ENCODE data around the gene RASA2. TPM values are rescaled to one million over a fixed set of nuclear protein-coding genes. Genes with fewer than 3 reads are reported as not detected.

The RASA2 gene
- total and polyA plus RNA-seq, 2 experiments from 2014 or later = 16.6 to 28.6 TPM

GRCh38 chr3:141610939-141611338, 124.1 kb downstream of the RASA2 start:
- H3K27me3 ChIP-seq (ENCODE audit: insufficient read depth) = no peaks in the 10 kb centered on the region
- peaks cover 13% of the 10 kb centered on the region for H3K4me1 ChIP-seq (ENCODE audit: insufficient read depth)
- no peak overlapping the region for H3K4me3 ChIP-seq
- ATAC-seq (peak; percentile 46), DNase-seq (ENCODE audit: low spot score) (peak; percentile 50)
- Mint-ChIP-seq H3K36me3 (ENCODE audit: low read depth) (no peaks in the 10 kb centered on the region), H3K9me3 (no peaks in the 10 kb centered on the region), H3K27ac (peak overlapping the region; percentile 61), H3K4me3 (no peak overlapping the region), H3K27me3 (ENCODE audit: insufficient read depth, low read depth, poor library complexity) (no peaks in the 10 kb centered on the region), H3K4me1 (peaks cover 9% of the 10 kb centered on the region)
- TF ChIP-seq NANOG (IDR thresholded peaks at IDR 0.05; ENCODE audit: borderline replicate concordance) (peak; percentile 53; the same call in 1 of the 2 replicates), CTCF (conservative IDR thresholded peaks at IDR 0.05; ENCODE audit: low read depth in 2 of 2) (peak in 1 of 2 experiments; percentile 26; a peak in 2 of 4 replicates), ZNF331 (CRISPR knock-in tag; IDR thresholded peaks at IDR 0.05; ENCODE audit: low read depth) (no peak), EZH2 (IDR thresholded peaks at IDR 0.05; ENCODE audit: low read depth, unreplicated experiment) (no peak), JUNB (IDR thresholded peaks at IDR 0.05; ENCODE audit: unreplicated experiment) (no peak)
- no peaks in the 10 kb centered on the region for H3F3A ChIP-seq (replicated peaks; ENCODE audit: low read depth)
- H3K79me2 ChIP-seq (replicated peaks; ENCODE audit: insufficient read depth) = no peaks in the 10 kb centered on the region
- H2AFZ ChIP-seq = no peak overlapping the region
- peak overlapping the region; percentile 51 for H3K27ac ChIP-seq (ENCODE audit: low read depth)
- H3K36me3 ChIP-seq (ENCODE audit: insufficient read depth) = no peaks in the 10 kb centered on the region
- H4K20me1 ChIP-seq (replicated peaks; ENCODE audit: insufficient read depth) = no peaks in the 10 kb centered on the region
- no peaks in the 10 kb centered on the region for H3K9me2 ChIP-seq (ENCODE audit: insufficient read depth)
- H3K4me2 ChIP-seq = peak overlapping the region; percentile 58

- Mint-ChIP-seq H3K27me3 (ENCODE audit: insufficient read depth, low read depth, poor library complexity) (peaks cover 6% of the 10 kb centered on the region), H3K27ac (no peak overlapping the region)
- no peak for ATAC-seq
- TF ChIP-seq NANOG (IDR thresholded peaks at IDR 0.05; ENCODE audit: borderline replicate concordance) (no peak), ZNF114 (CRISPR knock-in tag; IDR thresholded peaks at IDR 0.05) (no peak), CTCF (conservative IDR thresholded peaks at IDR 0.05; ENCODE audit: low read depth in 2 of 2) (no peak), STAT1 (IDR thresholded peaks at IDR 0.05; ENCODE audit: unreplicated experiment) (no peak), EZH2 (IDR thresholded peaks at IDR 0.05; ENCODE audit: low read depth, unreplicated experiment) (no peak), ZNF331 (CRISPR knock-in tag; IDR thresholded peaks at IDR 0.05; ENCODE audit: low read depth) (no peak), POLR2AphosphoS5 (IDR thresholded peaks at IDR 0.05; ENCODE audit: low read depth) (no peak), CREB1 (CRISPR knock-in tag; IDR thresholded peaks at IDR 0.05; ENCODE audit: low read depth) (no peak), REST (IDR thresholded peaks at IDR 0.05; ENCODE audit: unreplicated experiment) (no peak), EZH2phosphoT487 (IDR thresholded peaks at IDR 0.05; ENCODE audit: unreplicated experiment) (no peak), JUNB (IDR thresholded peaks at IDR 0.05; ENCODE audit: unreplicated experiment) (no peak), ETS1 (IDR thresholded peaks at IDR 0.05) (no peak)
Observed at GRCh38 chr3:141618103-141618910, 131.5 kb downstream of the RASA2 start.

More at GRCh38 chr3:141618103-141618910, 131.5 kb downstream of the RASA2 start:
- H3K4me1 ChIP-seq (ENCODE audit: insufficient read depth) = peaks cover 15% of the 10 kb centered on the region; the same call in 1 of the 2 replicates
- Mint-ChIP-seq H3K36me3 (ENCODE audit: low read depth) (no peaks in the 10 kb centered on the region; the same call in 2 of the 3 replicates), H3K4me3 (no peak overlapping the region), H3K9me3 (peaks cover 3% of the 10 kb centered on the region; the same call in 1 of the 3 replicates), H3K4me1 (peaks cover 11% of the 10 kb centered on the region)
- H3K27ac ChIP-seq (ENCODE audit: low read depth) = no peak overlapping the region
- no peaks in the 10 kb centered on the region for H4K20me1 ChIP-seq (replicated peaks; ENCODE audit: insufficient read depth)
- no peak for DNase-seq (ENCODE audit: low spot score)
- H3K9me2 ChIP-seq (ENCODE audit: insufficient read depth) = 0 out of 2 replicates have a peak, but pooled peaks cover 6% of the 10 kb centered on the region
- H3K36me3 ChIP-seq (ENCODE audit: insufficient read depth) = no peaks in the 10 kb centered on the region
- H3K4me2 ChIP-seq = no peak overlapping the region
- H3F3A ChIP-seq (replicated peaks; ENCODE audit: low read depth) = no peaks in the 10 kb centered on the region
- no peaks in the 10 kb centered on the region for H3K79me2 ChIP-seq (replicated peaks; ENCODE audit: insufficient read depth)
- no peak overlapping the region for H3K4me3 ChIP-seq
- H3K27me3 ChIP-seq (ENCODE audit: insufficient read depth) = no peaks in the 10 kb centered on the region
- no peak overlapping the region for H2AFZ ChIP-seq

Measured in GM23338 (cell line).